Upper lobe of left lung (tissue), 4 donors: ENCODE data around the gene FAM227A.

ENCODE experiments used
- CTCF ChIP-seq, 6 experiments: fragments of 450-650 bp in 4 of 6; fragments of 200-600 bp in 2 of 6; sonication (generic) in 2 of 6; IDR thresholded peaks; one replicate each; pipeline ENCODE4 v1.5.1; 2016 to 2019; ENCODE audit warnings: antibody characterized with exemption in 6 of 6
- POLR2A ChIP-seq, 4 donors: fragments of 450-650 bp; IDR thresholded peaks; one replicate each; pipeline ENCODE4 v1.5.1; 2016 to 2017; ENCODE audit warnings: antibody characterized with exemption in 4 of 4, mild to moderate bottlenecking in 2 of 4

DNA sequence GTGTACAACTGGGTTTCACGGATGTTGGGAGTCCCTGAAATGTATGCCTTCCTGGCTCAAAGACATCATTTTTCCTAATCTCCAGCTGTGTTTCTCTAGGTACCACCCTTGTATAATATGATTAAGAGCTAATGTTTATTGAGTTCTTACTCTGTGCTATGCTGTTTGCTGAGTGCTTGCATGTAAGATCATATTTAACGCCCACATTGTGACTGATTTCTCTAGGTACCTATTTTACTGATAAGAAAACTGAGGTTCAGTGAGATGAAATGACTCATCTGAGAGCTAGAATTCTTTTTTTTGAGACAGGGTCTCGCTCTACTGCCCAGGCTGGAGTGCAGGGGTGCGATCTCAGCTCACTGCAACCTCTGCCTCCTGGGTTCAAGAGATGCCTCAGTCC, 42.6 kb downstream of the FAM227A start:
- TF ChIP-seq CTCF (IDR thresholded peaks at IDR 0.05), result no peak
- no peak for TF ChIP-seq POLR2A (IDR thresholded peaks at IDR 0.05)
